Mammary epithelial cell (primary cell): ENCODE data around the gene TGFBRAP1.

Source experiments
- EZH2 ChIP-seq: IDR thresholded peaks from 2 replicates; pipeline ENCODE4 v1.6.1; 2012; ENCODE audit warnings: low read length, inconsistent platforms, borderline replicate concordance
- TF ChIP-seq, protein P1 (sequence below), 2 donors: IDR thresholded peaks in 1 of 2; conservative IDR thresholded peaks in 1 of 2; 2 replicates each; pipeline ENCODE4 v1.5.1; 2011 to 2012; ENCODE audit warnings: inconsistent platforms in 2 of 2, low read length in 2 of 2, mild to moderate bottlenecking in 2 of 2, control low read depth in 1 of 2, low read depth in 1 of 2; ENCODE audit not compliant: insufficient read depth in 1 of 2; ENCODE audit errors: extremely low read depth in 1 of 2

DNA sequence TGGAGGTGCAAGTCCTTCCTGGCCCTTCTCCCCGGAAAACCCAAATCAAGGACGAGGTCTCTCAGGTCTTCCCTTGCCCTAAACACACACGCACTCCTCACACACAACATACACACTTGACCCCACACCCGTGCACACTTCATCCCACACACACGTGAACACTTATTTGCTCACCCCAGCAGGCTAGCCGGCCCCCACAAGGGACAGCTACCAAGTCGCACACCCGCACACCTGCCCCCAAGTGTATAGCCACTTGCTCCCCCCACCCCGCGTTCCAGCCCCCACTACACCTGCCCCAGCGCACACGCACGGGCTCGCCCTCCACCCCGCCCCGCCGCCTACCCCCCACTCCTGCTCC lies 359 bp downstream of the TGFBRAP1 start:
- TF ChIP-seq, protein P1, sequence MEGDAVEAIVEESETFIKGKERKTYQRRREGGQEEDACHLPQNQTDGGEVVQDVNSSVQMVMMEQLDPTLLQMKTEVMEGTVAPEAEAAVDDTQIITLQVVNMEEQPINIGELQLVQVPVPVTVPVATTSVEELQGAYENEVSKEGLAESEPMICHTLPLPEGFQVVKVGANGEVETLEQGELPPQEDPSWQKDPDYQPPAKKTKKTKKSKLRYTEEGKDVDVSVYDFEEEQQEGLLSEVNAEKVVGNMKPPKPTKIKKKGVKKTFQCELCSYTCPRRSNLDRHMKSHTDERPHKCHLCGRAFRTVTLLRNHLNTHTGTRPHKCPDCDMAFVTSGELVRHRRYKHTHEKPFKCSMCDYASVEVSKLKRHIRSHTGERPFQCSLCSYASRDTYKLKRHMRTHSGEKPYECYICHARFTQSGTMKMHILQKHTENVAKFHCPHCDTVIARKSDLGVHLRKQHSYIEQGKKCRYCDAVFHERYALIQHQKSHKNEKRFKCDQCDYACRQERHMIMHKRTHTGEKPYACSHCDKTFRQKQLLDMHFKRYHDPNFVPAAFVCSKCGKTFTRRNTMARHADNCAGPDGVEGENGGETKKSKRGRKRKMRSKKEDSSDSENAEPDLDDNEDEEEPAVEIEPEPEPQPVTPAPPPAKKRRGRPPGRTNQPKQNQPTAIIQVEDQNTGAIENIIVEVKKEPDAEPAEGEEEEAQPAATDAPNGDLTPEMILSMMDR (conservative IDR thresholded peaks at IDR 0.05 in 1 of 2, IDR thresholded peaks at IDR 0.05 in 1 of 2; ENCODE audit: extremely low read depth in 1 of 2, insufficient read depth in 1 of 2, low read depth in 1 of 2, low read length in 2 of 2) = no peak
- no peak for TF ChIP-seq EZH2
